ENCODE data around the gene LMO3.

GRCh38 chr12:16509411-16509810 is 96.6 kb downstream of the LMO3 start:
- TF ChIP-seq CTCF (CRISPR knock-in tag; IDR thresholded peaks at IDR 0.05) (no peak), PCBP2 (optimal IDR thresholded peaks at IDR 0.05; ENCODE audit: low read depth, low read length, poor library complexity, severe bottlenecking) (no peak), HDAC2 (CRISPR knock-in tag; IDR thresholded peaks at IDR 0.05) (no peak)

Measured in HepG2 (cell line).